PC-3 (cell line): ENCODE data around the gene RGS14. TPM values are rescaled to one million over a fixed set of nuclear protein-coding genes. Genes with fewer than 3 reads are reported as not detected.

Experiments
- ATAC-seq: fragments of 200-7000 bp; cut with Tn5 transposase; 2 replicates; pipeline ENCODE4 v1.9.1; 2020; ENCODE audit warnings: mild to moderate bottlenecking, moderate library complexity
- BruUV-seq: library from RNA; stranded (reverse); fragments of 400-500 nt; replicated peaks from 2 replicates; lab custom pipeline; 2021; lab: Mats Ljungman, UMichigan
- CTCF ChIA-PET: fragments of 300-600 bp; sonication (Branson Sonifier 250); formaldehyde crosslinking; loops from one replicate; lab custom pipeline; 2022; ENCODE audit warnings: antibody characterized with exemption; lab: Charles Lee
- POLR2A ChIA-PET: fragments of 300-600 bp; sonication (Branson Sonifier 250); formaldehyde crosslinking; loops from one replicate; lab custom pipeline; 2022; ENCODE audit warnings: antibody characterized with exemption; ENCODE audit not compliant: unreplicated experiment; lab: Charles Lee
- DNase-seq: peaks from one replicate; pipeline ENCODE4 v3.0.0-alpha.2; 2015
- H2AFZ ChIP-seq: fragments of 300-600 bp; sonication (generic); 2 replicates; pipeline ENCODE4 v1.6.0; 2016; ENCODE audit warnings: antibody characterized with exemption, low read length
- H3F3A ChIP-seq: fragments of 300-600 bp; sonication (generic); one replicate; pipeline ENCODE4 v1.6.0; 2017; ENCODE audit warnings: antibody characterized with exemption, low read length, control low read depth, mild to moderate bottlenecking; ENCODE audit not compliant: unreplicated experiment
- H3K27ac ChIP-seq: fragments of 300-600 bp; sonication (generic); 2 replicates; pipeline ENCODE4 v1.5.1; 2016; ENCODE audit warnings: mild to moderate bottlenecking, low read length
- H3K27me3 ChIP-seq: fragments of 300-600 bp; sonication (generic); 2 replicates; pipeline ENCODE4 v1.6.1; 2016; ENCODE audit warnings: low read length, mixed read lengths
- H3K36me3 ChIP-seq: fragments of 300-600 bp; sonication (generic); 2 replicates; pipeline ENCODE4 v1.6.1; 2016; ENCODE audit warnings: low read depth, mixed run types, low read length, mixed read lengths
- H3K4me1 ChIP-seq: fragments of 300-600 bp; sonication (generic); 2 replicates; pipeline ENCODE4 v1.5.1; 2016; ENCODE audit warnings: low read length; ENCODE audit not compliant: insufficient read depth
- H3K4me2 ChIP-seq: fragments of 300-600 bp; sonication (generic); 2 replicates; pipeline ENCODE4 v1.6.0; 2016; ENCODE audit warnings: low read length
- H3K4me3 ChIP-seq: fragments of 300-600 bp; sonication (generic); 2 replicates; pipeline ENCODE4 v1.5.1; 2016; ENCODE audit warnings: mild to moderate bottlenecking, low read length, mixed read lengths
- H3K79me2 ChIP-seq: fragments of 300-600 bp; sonication (generic); 2 replicates; pipeline ENCODE4 v1.6.1; 2017; ENCODE audit warnings: low read length, mixed read lengths
- H3K9ac ChIP-seq: fragments of 300-600 bp; sonication (generic); 2 replicates; pipeline ENCODE4 v1.6.0; 2016; ENCODE audit warnings: mild to moderate bottlenecking, low read length
- H3K9me2 ChIP-seq: fragments of 300-600 bp; sonication (generic); replicated peaks from 2 replicates; pipeline ENCODE4 v1.6.1; 2016; ENCODE audit warnings: mixed run types, low read length, mixed read lengths
- H3K9me3 ChIP-seq: fragments of 300-600 bp; sonication (generic); 2 replicates; pipeline ENCODE4 v1.6.1; 2016; ENCODE audit warnings: low read length, mixed read lengths
- H4K20me1 ChIP-seq: fragments of 300-600 bp; sonication (generic); 2 replicates; pipeline ENCODE4 v1.6.1; 2016; ENCODE audit warnings: low read length, mixed read lengths
- EZH2 ChIP-seq: fragments of 300-600 bp; sonication (generic); IDR thresholded peaks from one replicate; pipeline ENCODE4 v1.6.1; 2017; ENCODE audit warnings: antibody characterized with exemption, mild to moderate bottlenecking, low read length; ENCODE audit not compliant: unreplicated experiment
- EZH2phosphoT487 ChIP-seq: fragments of 300-600 bp; sonication (generic); IDR thresholded peaks from 2 replicates; pipeline ENCODE4 v1.6.1; 2018; ENCODE audit warnings: mild to moderate bottlenecking, antibody characterized with exemption, low read length, borderline replicate concordance
- intact Hi-C: fragments of 100-400 bp; cut with micrococcal nuclease; formaldehyde crosslinking; loops from 2 replicates; pipeline ENCODE4 v1.9.0; 2023
- total RNA-seq: library from RNA; depleted of rRNA; stranded (reverse); fragments of >200 nt; gene quantifications from 2 replicates; pipeline ENCODE4 v1.2.3, GENCODE V29; 2014
- TF ChIP-seq, protein P1 (sequence below): fragments of 300-600 bp; sonication (generic); conservative IDR thresholded peaks from 2 replicates; pipeline ENCODE4 v1.5.1; 2017; ENCODE audit warnings: antibody characterized with exemption, low read depth, mild to moderate bottlenecking, low read length

RGS14 gene
- total RNA-seq, 1 experiment from 2014 or later = 32.3 TPM

DNA sequence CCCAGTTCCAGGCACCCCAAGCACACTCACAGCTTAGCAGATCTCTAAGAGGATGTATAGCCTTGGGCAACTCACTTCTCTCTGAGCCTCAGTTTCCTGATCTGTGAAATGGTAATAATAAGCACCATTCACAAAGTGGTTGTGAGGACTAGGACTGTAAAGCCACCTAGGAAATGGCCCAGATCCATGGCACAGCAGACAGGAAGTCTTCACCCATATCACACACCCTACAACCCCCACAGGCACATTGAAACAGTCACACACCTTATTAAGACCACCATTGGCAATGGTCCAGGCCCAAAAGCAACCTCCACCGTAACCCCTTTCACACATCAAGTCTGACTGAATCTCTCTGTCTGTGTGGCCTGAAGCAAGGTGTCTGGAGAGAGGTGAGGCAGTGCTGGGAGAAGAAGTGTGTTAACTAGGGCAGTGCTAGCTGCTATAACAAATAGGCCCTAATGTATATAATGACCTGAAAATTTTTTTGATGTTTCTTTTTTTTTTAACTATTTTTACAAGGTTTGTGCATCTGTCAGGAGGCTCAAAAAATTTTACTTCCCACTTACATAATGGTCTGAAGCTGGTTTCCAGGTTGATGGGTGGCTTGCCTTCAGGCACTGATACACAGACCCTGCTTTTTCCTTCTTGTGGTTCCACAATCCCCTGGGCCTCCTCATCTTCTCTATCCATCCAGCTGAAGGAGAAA is 2.4 kb upstream of the RGS14 start:
- no peaks in the 10 kb centered on the region for H3K9me2 ChIP-seq
- TF ChIP-seq EZH2 = no peak
- TF ChIP-seq EZH2phosphoT487 = no peak
- TF ChIP-seq, protein P1, sequence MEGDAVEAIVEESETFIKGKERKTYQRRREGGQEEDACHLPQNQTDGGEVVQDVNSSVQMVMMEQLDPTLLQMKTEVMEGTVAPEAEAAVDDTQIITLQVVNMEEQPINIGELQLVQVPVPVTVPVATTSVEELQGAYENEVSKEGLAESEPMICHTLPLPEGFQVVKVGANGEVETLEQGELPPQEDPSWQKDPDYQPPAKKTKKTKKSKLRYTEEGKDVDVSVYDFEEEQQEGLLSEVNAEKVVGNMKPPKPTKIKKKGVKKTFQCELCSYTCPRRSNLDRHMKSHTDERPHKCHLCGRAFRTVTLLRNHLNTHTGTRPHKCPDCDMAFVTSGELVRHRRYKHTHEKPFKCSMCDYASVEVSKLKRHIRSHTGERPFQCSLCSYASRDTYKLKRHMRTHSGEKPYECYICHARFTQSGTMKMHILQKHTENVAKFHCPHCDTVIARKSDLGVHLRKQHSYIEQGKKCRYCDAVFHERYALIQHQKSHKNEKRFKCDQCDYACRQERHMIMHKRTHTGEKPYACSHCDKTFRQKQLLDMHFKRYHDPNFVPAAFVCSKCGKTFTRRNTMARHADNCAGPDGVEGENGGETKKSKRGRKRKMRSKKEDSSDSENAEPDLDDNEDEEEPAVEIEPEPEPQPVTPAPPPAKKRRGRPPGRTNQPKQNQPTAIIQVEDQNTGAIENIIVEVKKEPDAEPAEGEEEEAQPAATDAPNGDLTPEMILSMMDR = no peak
- DNase-seq (no peak), ATAC-seq (no peak)
- H3K4me2 ChIP-seq = no peak overlapping the region
- H3K9me3 ChIP-seq = no peaks in the 10 kb centered on the region
- no peaks in the 10 kb centered on the region for H3F3A ChIP-seq
- no peaks in the 10 kb centered on the region for H4K20me1 ChIP-seq
- BruUV-seq = no TSS peak
- ChIA-PET CTCF (no interaction called here), POLR2A (no interaction called here)
- H3K9ac ChIP-seq = no peak overlapping the region
- H3K27ac ChIP-seq = no peak overlapping the region
- H3K4me1 ChIP-seq = peaks cover 23% of the 10 kb centered on the region
- no peak overlapping the region for H3K4me3 ChIP-seq
- H3K27me3 ChIP-seq = no peaks in the 10 kb centered on the region
- no peak overlapping the region for H2AFZ ChIP-seq
- intact Hi-C loops = no loop called here
- H3K36me3 ChIP-seq = no peaks in the 10 kb centered on the region
- peaks cover 11% of the 10 kb centered on the region for H3K79me2 ChIP-seq

DNA sequence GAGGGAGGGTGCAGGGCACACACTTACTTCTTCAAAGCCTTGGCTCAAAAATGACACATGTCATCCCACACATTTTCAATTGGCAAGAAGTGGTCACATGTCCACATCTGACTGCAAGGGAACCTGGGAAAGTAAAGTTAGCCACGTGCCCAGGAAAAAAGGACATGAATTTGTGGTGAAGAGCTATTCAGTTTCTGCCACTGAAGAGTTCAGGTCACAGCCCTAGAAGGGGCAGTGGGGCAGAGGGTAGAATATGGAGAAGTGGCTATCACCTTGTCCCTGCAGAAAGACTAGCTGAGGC is 1.9 kb upstream of the RGS14 start:
- no TSS peak for BruUV-seq
- ATAC-seq = no peak

DNA sequence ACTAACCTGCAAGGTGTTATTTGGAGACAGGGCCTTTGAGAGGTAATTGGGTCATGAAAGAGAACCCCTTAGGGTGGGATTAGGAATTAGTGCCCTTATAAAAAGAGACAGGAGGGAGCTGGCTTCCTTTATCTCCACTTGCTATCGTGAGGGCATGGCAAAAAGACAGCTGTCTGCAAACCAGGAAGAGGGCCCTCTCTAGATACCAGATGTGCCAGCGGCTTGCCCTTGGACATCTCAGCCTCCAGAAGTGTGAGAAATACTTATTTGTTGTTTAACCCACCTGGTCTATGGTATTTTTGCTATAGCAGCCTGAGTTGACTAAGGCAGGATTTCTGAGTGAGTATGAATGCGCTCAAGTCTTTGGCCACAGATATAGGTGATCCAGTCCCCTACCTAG is 978 bp upstream of the RGS14 start:
- Histone ChIP-seq H3F3A (no peaks in the 10 kb centered on the region), H3K4me3 (no peak overlapping the region), H3K27ac (no peak overlapping the region), H2AFZ (no peak overlapping the region; the same call in 1 of the 2 replicates), H4K20me1 (no peaks in the 10 kb centered on the region), H3K4me2 (no peak overlapping the region), H3K79me2 (no peaks in the 10 kb centered on the region), H3K9me3 (no peaks in the 10 kb centered on the region), H3K4me1 (peaks cover 20% of the 10 kb centered on the region), H3K36me3 (no peaks in the 10 kb centered on the region), H3K9ac (no peak overlapping the region), H3K27me3 (no peaks in the 10 kb centered on the region), H3K9me2 (no peaks in the 10 kb centered on the region)
- DNase-seq (no peak), ATAC-seq (no peak)
- no TSS peak for BruUV-seq
- intact Hi-C loops = no loop called here
- TF ChIP-seq EZH2 = no peak
- TF ChIP-seq, protein P1 = no peak
- TF ChIP-seq EZH2phosphoT487 = no peak
- CTCF ChIA-PET = interaction anchor here (0.6 kb wide), 1 partner anchor 103 kb away, joined by 3 read pairs; no protein-coding TSS in a partner anchor
- POLR2A ChIA-PET = interaction anchor here (0.6 to 0.7 kb wide), 2 partner anchors 29 to 728 kb away, joined by 3 to 7 read pairs; no protein-coding TSS in a partner anchor

More for the DNA sequence above, 1.9 kb upstream of the RGS14 start:
- Histone ChIP-seq H3K27ac (no peak overlapping the region), H3K4me1 (peaks cover 20% of the 10 kb centered on the region), H3K27me3 (no peaks in the 10 kb centered on the region), H3K4me3 (no peak overlapping the region), H3K9me3 (no peaks in the 10 kb centered on the region), H3K9ac (no peak overlapping the region), H3K36me3 (no peaks in the 10 kb centered on the region), H3K4me2 (no peak overlapping the region), H2AFZ (no peak overlapping the region), H4K20me1 (no peaks in the 10 kb centered on the region), H3F3A (no peaks in the 10 kb centered on the region), H3K9me2 (no peaks in the 10 kb centered on the region), H3K79me2 (peaks cover 6% of the 10 kb centered on the region)
- no peak for DNase-seq
- ChIA-PET POLR2A (no interaction called here), CTCF (no interaction called here)
- intact Hi-C loops = no loop called here
- TF ChIP-seq EZH2phosphoT487 (no peak), EZH2 (no peak)
- TF ChIP-seq, protein P1 = no peak
